Dermis microvascular lymphatic vessel endothelial cell (primary cell): ENCODE results near the gene TMSB10. TPM values are rescaled to one million over a fixed set of nuclear protein-coding genes. Genes with fewer than 3 reads are reported as not detected.
A peak's percentile ranks its signal among the peaks of the same experiment; 100 is the strongest.

ENCODE experiments used
- DNase-seq, 2 donors: peaks; one replicate each; pipeline versions ENCODE4 v3.0.0 to v3.0.0-alpha.2; 2010; ENCODE audit warnings: low read depth in 2 of 2
- total RNA-seq: library from RNA; depleted of rRNA; stranded (reverse); fragments of >200 nt; gene quantifications from 2 replicates; pipeline ENCODE4 v1.2.1, GENCODE V29; 2014

Gene TMSB10
- total RNA-seq, 1 donor from 2014 or later = 8,615 TPM

GRCh38 chr2:84879584-84880394 is 25.7 kb upstream of the TMSB10 start:
- DNase-seq = no peak

- no peak for DNase-seq
These were observed 25.1 kb upstream of the TMSB10 start for GRCh38 chr2:84880395-84880644.

GRCh38 chr2:84880645-84881521 is 24.6 kb upstream of the TMSB10 start, which contains the start of gene TRABD2A:
Gene TRABD2A, minus strand, starts transcription at chr2:84881084. Its CDS starts 45 bp downstream, at chr2:84881039.
- DNase-seq = no peak

- DNase-seq = peak; percentile 59 to 78
These were observed 23.7 kb upstream of the TMSB10 start for GRCh38 chr2:84881581-84882413.

- no peak for DNase-seq
These were observed 23.1 kb upstream of the TMSB10 start for GRCh38 chr2:84882414-84882738.

GRCh38 chr2:84882775-84883550 is 22.5 kb upstream of the TMSB10 start:
- no peak for DNase-seq

- peak in 1 of 2 donors; percentile 41 for DNase-seq
These were observed 21.0 kb upstream of the TMSB10 start for GRCh38 chr2:84884449-84884848.

GRCh38 chr2:84885111-84885510 is 20.3 kb upstream of the TMSB10 start:
- no peak for DNase-seq

GRCh38 chr2:84886791-84887190 is 18.7 kb upstream of the TMSB10 start:
- DNase-seq = no peak

GRCh38 chr2:84888401-84889276 is 16.8 kb upstream of the TMSB10 start:
- no peak for DNase-seq

- DNase-seq = no peak
These were observed 16.1 kb upstream of the TMSB10 start for GRCh38 chr2:84889332-84889731.

GRCh38 chr2:84891355-84892010 is 14.0 kb upstream of the TMSB10 start:
- no peak for DNase-seq

GRCh38 chr2:84894131-84894586 is 11.3 kb upstream of the TMSB10 start:
- no peak for DNase-seq

GRCh38 chr2:84894758-84895520 is 10.5 kb upstream of the TMSB10 start:
- peak in 1 of 2 donors; percentile 17 for DNase-seq

- DNase-seq = no peak
These were observed 8.9 kb upstream of the TMSB10 start for GRCh38 chr2:84896567-84896966.

GRCh38 chr2:84897773-84898172 is 7.7 kb upstream of the TMSB10 start:
- no peak for DNase-seq

GRCh38 chr2:84899304-84900204 is 5.9 kb upstream of the TMSB10 start:
- no peak for DNase-seq

- no peak for DNase-seq
These were observed 4.5 kb upstream of the TMSB10 start for GRCh38 chr2:84900971-84901370.
